Measurements from ENCODE around the gene MFGE8. TPM values are rescaled to one million over a fixed set of nuclear protein-coding genes. Genes with fewer than 3 reads are reported as not detected.

Gene MFGE8
- total RNA-seq, 1 donor from 2014 or later, result 19.9 TPM

DNA sequence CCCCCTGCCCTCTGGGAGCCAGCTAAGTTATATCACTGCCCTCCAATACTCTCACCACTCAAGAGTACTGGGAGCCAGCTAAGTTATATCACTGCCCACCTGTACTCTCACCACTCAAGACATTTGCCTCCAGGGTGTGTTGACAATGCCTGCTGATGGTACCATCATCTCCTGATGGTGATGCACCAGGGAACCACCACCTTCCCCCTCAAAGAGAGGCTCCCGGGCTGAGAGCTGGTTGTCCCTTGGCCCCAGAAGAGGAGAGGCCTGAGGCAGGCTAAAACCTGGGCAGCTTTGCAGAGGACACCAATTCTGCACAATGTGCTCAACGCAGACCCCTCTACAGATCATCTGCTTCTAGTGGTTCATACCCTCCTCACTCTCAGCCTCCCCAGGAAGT, 10.3 kb downstream of the MFGE8 start:
- no peaks in the 10 kb centered on the region for H3K36me3 Mint-ChIP-seq (ENCODE audit: unreplicated experiment)

DNA sequence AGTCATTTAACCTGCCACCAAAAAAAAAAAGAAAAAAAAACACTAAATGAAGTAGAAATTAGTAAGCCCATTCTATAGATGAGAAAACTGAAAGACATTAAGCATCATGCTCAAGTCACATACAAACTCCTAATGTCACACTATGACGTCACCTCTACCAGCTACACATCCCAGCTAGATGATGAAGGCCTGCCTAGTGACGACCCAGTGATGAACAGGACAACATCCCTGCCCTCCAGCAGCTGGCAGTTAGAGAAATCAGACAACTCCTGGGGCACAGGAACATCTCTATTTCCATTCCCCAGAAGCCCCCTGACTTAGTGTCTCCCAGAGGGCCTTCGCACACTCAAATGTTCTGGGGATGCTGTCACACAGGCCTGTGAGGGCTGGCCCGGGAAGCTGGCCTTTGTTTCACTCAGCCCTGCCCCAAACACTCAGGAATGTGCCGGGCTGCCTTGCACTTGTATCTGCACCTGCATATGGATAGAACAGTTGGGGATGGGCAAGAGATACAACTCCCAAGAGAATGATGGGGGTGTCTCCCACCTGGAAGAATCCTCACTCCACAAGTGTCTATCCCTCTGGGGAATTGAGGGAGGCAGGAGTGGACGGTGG, 10.9 kb downstream of the MFGE8 start:
- H3K9me3 Mint-ChIP-seq (ENCODE audit: unreplicated experiment), result peaks cover 5% of the 10 kb centered on the region
- H3K4me3 Mint-ChIP-seq (ENCODE audit: unreplicated experiment), result no peak overlapping the region
- H3K36me3 Mint-ChIP-seq (ENCODE audit: unreplicated experiment), result no peaks in the 10 kb centered on the region
- H3K4me1 Mint-ChIP-seq (ENCODE audit: low read depth, unreplicated experiment), result peaks cover 3% of the 10 kb centered on the region
- no peaks in the 10 kb centered on the region for H3K27me3 Mint-ChIP-seq (ENCODE audit: unreplicated experiment)
- no peak overlapping the region for H3K27ac Mint-ChIP-seq (ENCODE audit: unreplicated experiment)
- no peak for DNase-seq
- TF ChIP-seq, protein P1, sequence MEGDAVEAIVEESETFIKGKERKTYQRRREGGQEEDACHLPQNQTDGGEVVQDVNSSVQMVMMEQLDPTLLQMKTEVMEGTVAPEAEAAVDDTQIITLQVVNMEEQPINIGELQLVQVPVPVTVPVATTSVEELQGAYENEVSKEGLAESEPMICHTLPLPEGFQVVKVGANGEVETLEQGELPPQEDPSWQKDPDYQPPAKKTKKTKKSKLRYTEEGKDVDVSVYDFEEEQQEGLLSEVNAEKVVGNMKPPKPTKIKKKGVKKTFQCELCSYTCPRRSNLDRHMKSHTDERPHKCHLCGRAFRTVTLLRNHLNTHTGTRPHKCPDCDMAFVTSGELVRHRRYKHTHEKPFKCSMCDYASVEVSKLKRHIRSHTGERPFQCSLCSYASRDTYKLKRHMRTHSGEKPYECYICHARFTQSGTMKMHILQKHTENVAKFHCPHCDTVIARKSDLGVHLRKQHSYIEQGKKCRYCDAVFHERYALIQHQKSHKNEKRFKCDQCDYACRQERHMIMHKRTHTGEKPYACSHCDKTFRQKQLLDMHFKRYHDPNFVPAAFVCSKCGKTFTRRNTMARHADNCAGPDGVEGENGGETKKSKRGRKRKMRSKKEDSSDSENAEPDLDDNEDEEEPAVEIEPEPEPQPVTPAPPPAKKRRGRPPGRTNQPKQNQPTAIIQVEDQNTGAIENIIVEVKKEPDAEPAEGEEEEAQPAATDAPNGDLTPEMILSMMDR (IDR thresholded peaks at IDR 0.05; ENCODE audit: partially characterized antibody, unreplicated experiment), result no peak

More for the DNA sequence above, 10.3 kb downstream of the MFGE8 start:
- no peak overlapping the region for H3K4me3 Mint-ChIP-seq (ENCODE audit: unreplicated experiment)
- H3K27me3 Mint-ChIP-seq (ENCODE audit: unreplicated experiment), result no peaks in the 10 kb centered on the region
- H3K9me3 Mint-ChIP-seq (ENCODE audit: unreplicated experiment), result peaks cover 5% of the 10 kb centered on the region
- no peak for DNase-seq
- H3K27ac Mint-ChIP-seq (ENCODE audit: unreplicated experiment), result no peak overlapping the region
- peaks cover under 1% of the 10 kb centered on the region for H3K4me1 Mint-ChIP-seq (ENCODE audit: low read depth, unreplicated experiment)
- TF ChIP-seq, protein P1 (IDR thresholded peaks at IDR 0.05; ENCODE audit: partially characterized antibody, unreplicated experiment), result no peak

DNA sequence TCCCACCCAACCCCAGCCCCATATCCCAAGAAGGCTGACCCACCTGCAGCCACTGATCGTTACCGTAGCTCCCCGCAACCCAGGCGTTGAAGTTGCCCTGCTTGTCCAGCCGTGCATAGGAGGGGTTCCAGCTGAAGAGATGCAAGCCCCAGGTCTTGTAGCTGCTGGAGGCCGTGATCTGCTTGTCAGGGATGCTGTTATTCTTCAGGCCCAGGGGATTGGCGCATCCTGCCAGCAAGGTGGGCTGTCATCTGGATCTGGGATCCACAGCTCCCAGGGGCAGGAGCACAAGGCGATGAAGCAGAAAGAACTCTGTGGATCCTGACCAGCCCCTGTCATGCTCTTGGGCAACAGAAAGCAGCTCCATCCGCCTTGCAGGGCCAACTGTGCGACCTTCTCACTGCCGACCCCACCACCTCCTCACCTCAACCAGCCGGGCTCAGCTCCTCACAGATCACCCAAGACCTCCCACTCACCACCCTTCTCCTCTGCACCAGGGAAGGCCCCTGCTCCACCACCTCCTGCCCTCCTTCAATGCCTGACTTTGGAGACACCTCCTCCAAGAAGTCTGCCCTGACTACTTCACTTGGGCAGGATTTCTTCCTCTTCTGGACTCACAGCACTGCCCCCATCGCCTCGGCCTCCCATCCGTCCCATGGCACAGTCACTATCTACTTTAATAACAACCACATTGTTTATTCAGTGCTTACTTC, 11.5 kb downstream of the MFGE8 start:
- peaks cover 5% of the 10 kb centered on the region for H3K9me3 Mint-ChIP-seq (ENCODE audit: unreplicated experiment)
- H3K36me3 Mint-ChIP-seq (ENCODE audit: unreplicated experiment), result no peaks in the 10 kb centered on the region
- no peaks in the 10 kb centered on the region for H3K27me3 Mint-ChIP-seq (ENCODE audit: unreplicated experiment)

DNA sequence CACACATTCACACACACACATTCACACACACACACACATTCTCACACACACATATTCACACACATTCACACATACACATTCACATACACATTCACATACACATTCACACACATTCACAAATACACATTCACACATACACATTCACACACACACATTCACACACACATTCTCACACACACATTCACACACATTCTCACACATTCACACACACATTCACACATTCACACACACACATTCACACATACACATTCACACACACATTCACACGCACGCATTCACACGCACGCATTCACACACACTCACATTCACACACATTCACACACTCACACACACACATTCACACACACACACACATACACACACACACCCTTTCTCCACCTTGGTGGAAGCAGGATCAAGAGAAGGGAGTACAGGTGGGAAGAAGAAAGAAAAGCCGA, 12.2 kb downstream of the MFGE8 start:
- peaks cover 5% of the 10 kb centered on the region for H3K9me3 Mint-ChIP-seq (ENCODE audit: unreplicated experiment)
- no peak overlapping the region for H3K27ac Mint-ChIP-seq (ENCODE audit: unreplicated experiment)
- no peak overlapping the region for H3K4me3 Mint-ChIP-seq (ENCODE audit: unreplicated experiment)
- H3K27me3 Mint-ChIP-seq (ENCODE audit: unreplicated experiment), result no peaks in the 10 kb centered on the region
- TF ChIP-seq, protein P1 (IDR thresholded peaks at IDR 0.05; ENCODE audit: partially characterized antibody, unreplicated experiment), result no peak
- H3K4me1 Mint-ChIP-seq (ENCODE audit: low read depth, unreplicated experiment), result peaks cover 3% of the 10 kb centered on the region
- DNase-seq, result no peak
- no peaks in the 10 kb centered on the region for H3K36me3 Mint-ChIP-seq (ENCODE audit: unreplicated experiment)

More for the DNA sequence above, 11.5 kb downstream of the MFGE8 start:
- TF ChIP-seq, protein P1 (IDR thresholded peaks at IDR 0.05; ENCODE audit: partially characterized antibody, unreplicated experiment), result no peak
- Mint-ChIP-seq H3K4me3 (ENCODE audit: unreplicated experiment) (no peak overlapping the region), H3K27ac (ENCODE audit: unreplicated experiment) (no peak overlapping the region), H3K4me1 (ENCODE audit: low read depth, unreplicated experiment) (peaks cover 3% of the 10 kb centered on the region)
- no peak for DNase-seq
